ENCODE data around the gene ANKS3.

The ANKS3 gene

DNA sequence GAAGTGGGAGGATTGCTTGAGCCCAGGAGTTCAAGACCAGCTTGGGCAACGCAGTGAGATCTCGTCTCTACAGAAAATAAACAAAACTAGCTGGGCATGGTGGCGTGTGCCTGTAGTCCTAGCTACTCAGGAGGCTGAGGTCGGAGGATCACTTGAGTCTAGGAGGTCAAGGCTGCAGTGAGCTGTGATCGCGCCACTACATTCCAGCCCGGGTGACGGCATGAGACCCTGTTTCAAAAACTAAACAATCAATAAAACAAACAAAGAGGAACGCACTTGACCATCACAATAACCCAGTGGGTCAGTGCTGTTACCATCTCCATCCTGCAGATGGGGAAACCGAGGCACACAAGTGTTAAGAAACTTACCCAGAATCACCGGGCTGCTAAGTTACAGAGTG lies 19.2 kb upstream of the ANKS3 start:
- H3K4me3 ChIP-seq (ENCODE audit: low read length in 2 of 2): no peak overlapping the region
- H3K27ac ChIP-seq (ENCODE audit: low read depth in 2 of 2, low read length in 2 of 2): no peak overlapping the region
- H3K4me1 ChIP-seq (ENCODE audit: control insufficient read depth in 2 of 2, insufficient read depth in 2 of 2, low read length in 2 of 2): no peaks in the 10 kb centered on the region
- no peak overlapping the region for H3K9ac ChIP-seq (ENCODE audit: low read depth in 1 of 2, low read length in 2 of 2)
- H3K27me3 ChIP-seq (ENCODE audit: control insufficient read depth in 2 of 2, insufficient read depth in 2 of 2, low read length in 2 of 2): no peaks in the 10 kb centered on the region
- peaks cover 0 to 2% of the 10 kb centered on the region in 2 donors for H3K9me3 ChIP-seq (ENCODE audit: control insufficient read depth in 2 of 2, low read length in 2 of 2)
- H3K36me3 ChIP-seq (ENCODE audit: control insufficient read depth in 2 of 2, insufficient read depth in 2 of 2, low read length in 2 of 2): peaks cover 26 to 43% of the 10 kb centered on the region in 2 donors

- Histone ChIP-seq H3K9ac (ENCODE audit: low read depth in 1 of 2, low read length in 2 of 2) (no peak overlapping the region), H3K27ac (ENCODE audit: low read depth in 2 of 2, low read length in 2 of 2) (no peak overlapping the region), H3K4me3 (ENCODE audit: low read length in 2 of 2) (no peak overlapping the region), H3K9me3 (ENCODE audit: control insufficient read depth in 2 of 2, low read length in 2 of 2) (peaks cover 0 to 2% of the 10 kb centered on the region in 2 donors), H3K27me3 (ENCODE audit: control insufficient read depth in 2 of 2, insufficient read depth in 2 of 2, low read length in 2 of 2) (no peaks in the 10 kb centered on the region), H3K4me1 (ENCODE audit: control insufficient read depth in 2 of 2, insufficient read depth in 2 of 2, low read length in 2 of 2) (peaks cover 0 to 2% of the 10 kb centered on the region in 2 donors), H3K36me3 (ENCODE audit: control insufficient read depth in 2 of 2, insufficient read depth in 2 of 2, low read length in 2 of 2) (peaks cover 26 to 39% of the 10 kb centered on the region in 2 donors)
Measured at GRCh38 chr16:4752351-4753100, 18.5 kb upstream of the ANKS3 start.

- Histone ChIP-seq H3K36me3 (ENCODE audit: control insufficient read depth in 2 of 2, insufficient read depth in 2 of 2, low read length in 2 of 2) (peaks cover 25 to 38% of the 10 kb centered on the region in 2 donors), H3K27me3 (ENCODE audit: control insufficient read depth in 2 of 2, insufficient read depth in 2 of 2, low read length in 2 of 2) (no peaks in the 10 kb centered on the region), H3K4me1 (ENCODE audit: control insufficient read depth in 2 of 2, insufficient read depth in 2 of 2, low read length in 2 of 2) (peaks cover 2 to 3% of the 10 kb centered on the region in 2 donors), H3K27ac (ENCODE audit: low read depth in 2 of 2, low read length in 2 of 2) (no peak overlapping the region), H3K9ac (ENCODE audit: low read depth in 1 of 2, low read length in 2 of 2) (no peak overlapping the region), H3K9me3 (ENCODE audit: control insufficient read depth in 2 of 2, low read length in 2 of 2) (peaks cover 0 to 2% of the 10 kb centered on the region in 2 donors), H3K4me3 (ENCODE audit: low read length in 2 of 2) (no peak overlapping the region)
Measured at GRCh38 chr16:4750896-4751295, 16.8 kb upstream of the ANKS3 start.

- Histone ChIP-seq H3K36me3 (ENCODE audit: control insufficient read depth in 2 of 2, insufficient read depth in 2 of 2, low read length in 2 of 2) (peaks cover 20 to 30% of the 10 kb centered on the region in 2 donors), H3K9me3 (ENCODE audit: control insufficient read depth in 2 of 2, low read length in 2 of 2) (no peaks in the 10 kb centered on the region), H3K4me3 (ENCODE audit: low read length in 2 of 2) (no peak overlapping the region), H3K4me1 (ENCODE audit: control insufficient read depth in 2 of 2, insufficient read depth in 2 of 2, low read length in 2 of 2) (peaks cover 2 to 3% of the 10 kb centered on the region in 2 donors), H3K27me3 (ENCODE audit: control insufficient read depth in 2 of 2, insufficient read depth in 2 of 2, low read length in 2 of 2) (no peaks in the 10 kb centered on the region), H3K27ac (ENCODE audit: low read depth in 2 of 2, low read length in 2 of 2) (no peak overlapping the region), H3K9ac (ENCODE audit: low read depth in 1 of 2, low read length in 2 of 2) (no peak overlapping the region)
Measured at GRCh38 chr16:4749700-4750257, 15.7 kb upstream of the ANKS3 start.

DNA sequence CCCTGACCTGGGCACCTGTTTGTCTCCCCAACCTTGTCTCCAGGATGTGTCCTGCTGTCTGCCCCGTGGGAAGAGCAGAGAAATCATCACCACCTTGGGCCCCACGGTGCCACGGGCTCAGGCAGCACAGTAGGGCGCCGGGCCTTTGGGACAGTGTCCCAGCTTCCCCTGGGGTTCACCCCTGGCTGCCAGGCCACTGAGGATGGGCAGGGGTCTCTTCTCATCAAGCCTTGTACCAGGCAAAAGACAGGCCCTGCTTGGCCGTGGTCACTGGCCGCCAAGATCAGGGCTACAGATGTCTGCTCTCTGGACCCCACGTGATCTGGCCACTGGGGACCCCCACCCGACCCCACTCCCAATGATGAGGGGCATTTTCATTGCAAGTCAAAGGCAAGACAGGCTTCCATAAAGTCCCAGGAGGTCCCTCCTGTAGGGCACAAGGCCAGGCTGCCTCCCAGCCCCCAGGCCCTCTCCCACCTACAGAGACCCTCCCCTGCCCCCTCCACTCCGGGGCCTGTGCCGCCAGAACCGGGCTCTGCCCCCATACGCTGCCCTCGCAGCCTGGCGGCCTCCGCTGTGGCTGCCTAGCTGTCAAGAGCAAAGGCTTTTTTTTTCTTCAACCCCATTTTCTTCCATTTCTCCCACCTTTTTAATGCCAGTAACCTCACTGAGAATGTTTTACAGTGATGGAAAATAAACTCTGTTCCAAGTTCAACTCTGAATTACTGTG lies 14.8 kb upstream of the ANKS3 start:
- Histone ChIP-seq H3K36me3 (ENCODE audit: control insufficient read depth in 2 of 2, insufficient read depth in 2 of 2, low read length in 2 of 2) (peaks cover 15 to 25% of the 10 kb centered on the region in 2 donors), H3K4me3 (ENCODE audit: low read length in 2 of 2) (no peak overlapping the region), H3K9me3 (ENCODE audit: control insufficient read depth in 2 of 2, low read length in 2 of 2) (no peaks in the 10 kb centered on the region), H3K9ac (ENCODE audit: low read depth in 1 of 2, low read length in 2 of 2) (no peak overlapping the region), H3K4me1 (ENCODE audit: control insufficient read depth in 2 of 2, insufficient read depth in 2 of 2, low read length in 2 of 2) (peaks cover 2 to 3% of the 10 kb centered on the region in 2 donors), H3K27me3 (ENCODE audit: control insufficient read depth in 2 of 2, insufficient read depth in 2 of 2, low read length in 2 of 2) (no peaks in the 10 kb centered on the region), H3K27ac (ENCODE audit: low read depth in 2 of 2, low read length in 2 of 2) (no peak overlapping the region)

DNA sequence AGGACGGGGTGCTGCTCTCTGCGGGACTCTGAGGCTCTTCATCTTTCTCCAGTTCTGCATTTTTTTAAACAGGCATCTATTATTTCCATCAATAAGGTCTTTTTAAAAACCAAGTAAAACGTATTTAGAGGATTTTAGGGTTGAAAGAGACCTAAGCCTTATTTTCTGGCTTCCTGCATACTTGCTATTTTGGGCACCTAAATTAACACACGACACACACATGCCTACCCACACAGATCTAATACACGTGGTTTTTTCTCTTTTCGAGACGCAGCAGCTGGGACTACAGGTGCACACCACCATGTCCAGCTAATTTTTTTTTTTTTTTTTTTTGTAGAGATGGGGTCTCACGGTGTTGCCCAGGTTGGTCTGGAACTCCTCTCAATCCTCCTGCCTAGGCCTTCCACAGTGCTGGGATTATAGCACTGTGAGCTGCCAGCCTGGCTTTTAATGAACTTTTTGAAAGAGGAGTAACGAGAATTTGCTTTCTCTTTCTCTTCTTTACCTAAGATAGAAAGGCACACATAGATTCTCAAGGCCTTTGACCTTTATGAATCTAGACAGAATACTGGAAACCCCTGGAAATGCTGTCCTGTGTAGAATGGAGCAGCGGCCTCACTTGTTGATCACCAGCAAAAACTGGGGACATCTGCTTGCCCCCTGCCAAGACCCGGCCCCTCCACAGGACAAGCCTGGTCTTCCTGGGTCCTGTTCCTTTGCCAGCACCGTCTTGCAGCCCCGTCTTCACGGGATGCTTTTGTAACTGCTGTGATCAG lies 14.0 kb upstream of the ANKS3 start:
- Histone ChIP-seq H3K36me3 (ENCODE audit: control insufficient read depth in 2 of 2, insufficient read depth in 2 of 2, low read length in 2 of 2) (peaks cover 10 to 18% of the 10 kb centered on the region in 2 donors), H3K27me3 (ENCODE audit: control insufficient read depth in 2 of 2, insufficient read depth in 2 of 2, low read length in 2 of 2) (no peaks in the 10 kb centered on the region), H3K9ac (ENCODE audit: low read depth in 1 of 2, low read length in 2 of 2) (no peak overlapping the region), H3K4me3 (ENCODE audit: low read length in 2 of 2) (no peak overlapping the region), H3K9me3 (ENCODE audit: control insufficient read depth in 2 of 2, low read length in 2 of 2) (no peaks in the 10 kb centered on the region), H3K4me1 (ENCODE audit: control insufficient read depth in 2 of 2, insufficient read depth in 2 of 2, low read length in 2 of 2) (peaks cover 3 to 8% of the 10 kb centered on the region in 2 donors), H3K27ac (ENCODE audit: low read depth in 2 of 2, low read length in 2 of 2) (peak overlapping the region in 1 of 2 donors; percentile 56)

- Histone ChIP-seq H3K27ac (ENCODE audit: low read depth in 2 of 2, low read length in 2 of 2) (peak overlapping the region in 1 of 2 donors; percentile 56), H3K36me3 (ENCODE audit: control insufficient read depth in 2 of 2, insufficient read depth in 2 of 2, low read length in 2 of 2) (peaks cover 9 to 11% of the 10 kb centered on the region in 2 donors), H3K9ac (ENCODE audit: low read depth in 1 of 2, low read length in 2 of 2) (no peak overlapping the region), H3K4me3 (ENCODE audit: low read length in 2 of 2) (no peak overlapping the region), H3K27me3 (ENCODE audit: control insufficient read depth in 2 of 2, insufficient read depth in 2 of 2, low read length in 2 of 2) (no peaks in the 10 kb centered on the region), H3K4me1 (ENCODE audit: control insufficient read depth in 2 of 2, insufficient read depth in 2 of 2, low read length in 2 of 2) (peaks cover 6 to 12% of the 10 kb centered on the region in 2 donors), H3K9me3 (ENCODE audit: control insufficient read depth in 2 of 2, low read length in 2 of 2) (no peaks in the 10 kb centered on the region)
Measured at GRCh38 chr16:4746991-4747574, 13.0 kb upstream of the ANKS3 start.

GRCh38 chr16:4746215-4746614 lies 12.1 kb upstream of the ANKS3 start:
- no peaks in the 10 kb centered on the region for H3K9me3 ChIP-seq (ENCODE audit: control insufficient read depth in 2 of 2, low read length in 2 of 2)
- peaks cover 4 to 5% of the 10 kb centered on the region in 2 donors for H3K36me3 ChIP-seq (ENCODE audit: control insufficient read depth in 2 of 2, insufficient read depth in 2 of 2, low read length in 2 of 2)
- no peak overlapping the region for H3K27ac ChIP-seq (ENCODE audit: low read depth in 2 of 2, low read length in 2 of 2)
- H3K9ac ChIP-seq (ENCODE audit: low read depth in 1 of 2, low read length in 2 of 2): no peak overlapping the region
- H3K4me1 ChIP-seq (ENCODE audit: control insufficient read depth in 2 of 2, insufficient read depth in 2 of 2, low read length in 2 of 2): peaks cover 6 to 12% of the 10 kb centered on the region in 2 donors
- H3K4me3 ChIP-seq (ENCODE audit: low read length in 2 of 2): no peak overlapping the region
- H3K27me3 ChIP-seq (ENCODE audit: control insufficient read depth in 2 of 2, insufficient read depth in 2 of 2, low read length in 2 of 2): no peaks in the 10 kb centered on the region

GRCh38 chr16:4745274-4745569 lies 11.2 kb upstream of the ANKS3 start:
- Histone ChIP-seq H3K4me1 (ENCODE audit: control insufficient read depth in 2 of 2, insufficient read depth in 2 of 2, low read length in 2 of 2) (peaks cover 6 to 12% of the 10 kb centered on the region in 2 donors), H3K27me3 (ENCODE audit: control insufficient read depth in 2 of 2, insufficient read depth in 2 of 2, low read length in 2 of 2) (no peaks in the 10 kb centered on the region), H3K27ac (ENCODE audit: low read depth in 2 of 2, low read length in 2 of 2) (no peak overlapping the region), H3K9ac (ENCODE audit: low read depth in 1 of 2, low read length in 2 of 2) (no peak overlapping the region), H3K36me3 (ENCODE audit: control insufficient read depth in 2 of 2, insufficient read depth in 2 of 2, low read length in 2 of 2) (no peaks in the 10 kb centered on the region), H3K4me3 (ENCODE audit: low read length in 2 of 2) (no peak overlapping the region), H3K9me3 (ENCODE audit: control insufficient read depth in 2 of 2, low read length in 2 of 2) (no peaks in the 10 kb centered on the region)
